ENCODE results near the gene TMEM14C. TPM values are rescaled to one million over a fixed set of nuclear protein-coding genes. Genes with fewer than 3 reads are reported as not detected.
A peak's percentile ranks its signal among the peaks of the same experiment; 100 is the strongest.
"Not testable (repeated sequence)": the region's sequence is repeated elsewhere in the genome, so short reads cannot be mapped to it uniquely, and the experiment has no call there.

Gene TMEM14C
- total RNA-seq, 1 donor from 2014 or later = 198 TPM

DNA sequence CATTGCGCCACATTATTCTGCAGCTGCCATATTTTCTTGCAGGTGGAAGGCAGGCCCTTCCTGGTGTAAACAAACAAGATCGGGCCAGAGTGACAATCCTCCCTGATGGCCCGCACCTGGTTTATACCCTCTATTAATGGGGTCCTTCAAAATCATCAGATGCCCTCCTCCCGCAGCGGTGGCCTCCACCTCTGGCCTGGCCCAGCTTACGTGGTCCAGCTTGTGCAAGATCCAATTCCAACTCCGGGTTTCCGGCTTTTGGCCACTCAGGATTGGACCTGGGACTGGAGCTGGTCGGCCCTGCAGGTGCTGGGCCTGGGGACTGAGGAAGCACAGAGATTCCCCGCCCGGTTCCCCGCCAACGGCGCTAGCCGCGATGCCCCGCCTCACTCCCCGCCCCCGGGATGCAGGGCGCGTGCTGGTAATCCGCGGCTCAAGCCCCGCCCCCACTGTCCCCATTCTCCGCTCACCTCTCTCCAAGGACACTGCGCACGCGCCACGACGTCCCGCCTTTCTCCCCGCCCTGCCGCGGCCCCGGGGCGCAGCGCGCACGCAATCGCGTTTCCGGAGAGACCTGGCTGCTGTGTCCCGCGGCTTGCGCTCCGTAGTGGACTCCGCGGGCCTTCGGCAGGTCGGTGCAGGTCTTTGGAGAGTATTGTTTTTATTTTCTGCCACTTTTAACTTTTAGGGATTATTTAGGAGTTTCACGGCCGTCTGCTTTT is 24.5 kb downstream of the TMEM14C start, which contains the start of gene TMEM14B:
TSS of gene TMEM14B (plus strand) at position 555 of the 722 bp plus-strand sequence. CDS start 1,441 bp downstream, outside the sequence.
- TF ChIP-seq, protein P1, sequence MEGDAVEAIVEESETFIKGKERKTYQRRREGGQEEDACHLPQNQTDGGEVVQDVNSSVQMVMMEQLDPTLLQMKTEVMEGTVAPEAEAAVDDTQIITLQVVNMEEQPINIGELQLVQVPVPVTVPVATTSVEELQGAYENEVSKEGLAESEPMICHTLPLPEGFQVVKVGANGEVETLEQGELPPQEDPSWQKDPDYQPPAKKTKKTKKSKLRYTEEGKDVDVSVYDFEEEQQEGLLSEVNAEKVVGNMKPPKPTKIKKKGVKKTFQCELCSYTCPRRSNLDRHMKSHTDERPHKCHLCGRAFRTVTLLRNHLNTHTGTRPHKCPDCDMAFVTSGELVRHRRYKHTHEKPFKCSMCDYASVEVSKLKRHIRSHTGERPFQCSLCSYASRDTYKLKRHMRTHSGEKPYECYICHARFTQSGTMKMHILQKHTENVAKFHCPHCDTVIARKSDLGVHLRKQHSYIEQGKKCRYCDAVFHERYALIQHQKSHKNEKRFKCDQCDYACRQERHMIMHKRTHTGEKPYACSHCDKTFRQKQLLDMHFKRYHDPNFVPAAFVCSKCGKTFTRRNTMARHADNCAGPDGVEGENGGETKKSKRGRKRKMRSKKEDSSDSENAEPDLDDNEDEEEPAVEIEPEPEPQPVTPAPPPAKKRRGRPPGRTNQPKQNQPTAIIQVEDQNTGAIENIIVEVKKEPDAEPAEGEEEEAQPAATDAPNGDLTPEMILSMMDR (conservative IDR thresholded peaks at IDR 0.05; ENCODE audit: low read depth, low read length) = no peak
- peak within 1 kb of the TSS; percentile 78 for H3K4me3 ChIP-seq (ENCODE audit: low read depth, low read length)
- DNase-seq (ENCODE audit: low read depth) = peak; percentile 62

DNA sequence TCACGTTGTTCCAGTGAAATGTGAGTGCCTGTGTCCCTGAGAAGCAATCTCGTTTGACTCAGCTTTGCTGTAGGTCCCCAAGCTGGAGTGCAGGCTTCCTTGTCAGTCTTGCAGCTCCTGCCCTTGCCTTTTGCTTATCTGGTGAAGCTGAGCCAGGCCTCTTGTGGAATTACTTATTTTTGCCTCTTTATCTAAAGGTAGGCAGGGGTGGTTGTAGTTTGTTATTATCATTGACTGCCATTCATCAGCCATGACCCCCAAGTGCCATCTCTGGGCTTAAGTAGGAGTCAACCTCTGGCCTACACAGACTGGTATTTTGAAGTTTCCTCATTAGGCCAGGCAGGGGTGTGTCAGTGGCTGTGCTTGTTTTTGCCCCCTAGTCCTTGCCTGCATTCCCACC is 26.9 kb downstream of the TMEM14C start:
- no peak overlapping the region for H3K4me3 ChIP-seq (ENCODE audit: low read depth, low read length)
- no peak for DNase-seq (ENCODE audit: low read depth)
- TF ChIP-seq, protein P1 (conservative IDR thresholded peaks at IDR 0.05; ENCODE audit: low read depth, low read length) = no peak

DNA sequence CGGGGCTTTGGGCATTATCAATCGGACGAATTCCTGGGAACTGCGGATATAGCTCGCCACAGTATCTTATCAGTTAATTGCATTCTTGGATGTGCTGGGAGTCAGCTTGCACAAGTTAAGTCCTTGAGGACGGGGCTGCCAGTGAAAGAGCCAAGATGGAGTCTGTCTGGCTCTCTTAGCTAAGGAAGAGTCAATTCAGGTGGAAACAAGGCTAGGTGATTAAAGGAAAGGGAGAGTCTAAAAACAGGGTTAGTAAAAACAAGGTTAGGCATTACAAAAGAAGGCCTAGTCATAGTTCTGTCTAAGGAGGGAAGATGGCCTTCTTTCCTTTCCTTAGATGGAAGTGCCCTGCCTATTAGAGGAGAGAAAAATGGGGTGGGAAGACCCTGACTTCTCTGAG is 27.7 kb downstream of the TMEM14C start:
- DNase-seq (ENCODE audit: low read depth); H3K4me3 ChIP-seq (ENCODE audit: low read depth, low read length): not testable (repeated sequence)

DNA sequence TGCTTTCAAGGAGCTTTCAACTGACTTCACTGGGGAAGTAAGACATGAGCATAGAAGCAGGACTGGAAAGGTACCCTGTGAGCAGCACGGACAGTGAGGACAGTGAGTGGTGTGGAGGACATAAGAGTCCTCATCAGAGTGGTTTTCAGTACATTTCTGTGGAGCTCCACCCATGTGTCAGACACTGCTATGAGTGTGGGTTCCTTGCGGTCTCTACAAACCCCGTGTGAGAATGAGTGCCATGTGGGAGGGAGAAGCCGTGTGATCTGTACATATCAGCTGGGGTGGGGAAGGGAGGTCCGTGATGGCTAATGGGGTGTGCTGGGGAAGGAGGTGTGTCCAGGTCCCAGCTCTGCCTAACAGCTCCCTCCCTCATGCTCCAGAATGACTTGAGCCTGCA is 28.9 kb downstream of the TMEM14C start:
- not testable (repeated sequence) for H3K4me3 ChIP-seq (ENCODE audit: low read depth, low read length); DNase-seq (ENCODE audit: low read depth)

DNA sequence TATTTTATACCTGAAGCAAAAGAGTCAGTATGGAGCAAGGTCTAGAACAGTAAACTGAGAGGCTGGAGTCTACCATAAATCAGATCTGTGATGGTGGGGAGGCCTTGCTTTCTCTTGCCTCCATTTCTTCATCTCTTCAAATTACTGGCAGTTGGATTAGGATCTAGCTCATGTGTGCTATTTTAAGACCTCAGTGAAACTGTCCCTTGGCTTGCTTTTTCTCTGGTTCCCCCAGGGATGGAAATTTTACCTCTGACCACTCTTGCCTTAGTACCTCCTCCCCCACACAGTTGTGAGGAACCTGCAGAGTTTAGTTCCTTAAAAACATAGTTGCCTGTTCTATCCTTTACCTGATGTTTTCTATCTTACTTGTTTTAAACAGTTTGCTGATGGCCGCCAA is 33.2 kb downstream of the TMEM14C start:
- no peak for DNase-seq (ENCODE audit: low read depth)
- no peak overlapping the region for H3K4me3 ChIP-seq (ENCODE audit: low read depth, low read length)
- TF ChIP-seq, protein P1 (conservative IDR thresholded peaks at IDR 0.05; ENCODE audit: low read depth, low read length) = no peak

DNA sequence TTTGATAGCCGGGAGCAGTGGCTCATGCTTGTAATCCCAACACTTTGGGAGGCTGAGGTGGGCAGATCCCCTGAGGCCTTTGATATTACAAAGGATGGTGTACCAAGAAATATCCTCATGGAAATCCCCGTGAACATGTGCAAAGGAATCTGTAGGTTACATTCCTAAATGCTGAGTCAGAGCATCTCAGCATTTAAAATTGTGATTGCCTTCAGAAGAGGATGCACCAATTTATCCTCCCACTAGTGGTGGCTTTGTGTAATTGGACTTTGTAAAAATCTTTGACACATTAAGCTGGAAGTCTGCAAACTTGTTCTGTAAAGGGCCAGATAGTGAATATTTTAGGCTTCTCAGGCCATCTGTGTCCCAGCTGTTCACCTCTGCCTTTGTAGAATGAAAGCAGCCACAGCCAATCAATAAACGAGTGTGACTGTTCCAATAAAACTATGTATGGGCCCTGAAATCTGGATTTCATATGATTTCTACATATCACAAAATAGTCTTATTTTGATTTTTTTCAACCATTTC is 36.5 kb downstream of the TMEM14C start:
- TF ChIP-seq, protein P1 (conservative IDR thresholded peaks at IDR 0.05; ENCODE audit: low read depth, low read length) = peak; percentile 63
- peak; percentile 93 for DNase-seq (ENCODE audit: low read depth)
- no peak overlapping the region for H3K4me3 ChIP-seq (ENCODE audit: low read depth, low read length)

DNA sequence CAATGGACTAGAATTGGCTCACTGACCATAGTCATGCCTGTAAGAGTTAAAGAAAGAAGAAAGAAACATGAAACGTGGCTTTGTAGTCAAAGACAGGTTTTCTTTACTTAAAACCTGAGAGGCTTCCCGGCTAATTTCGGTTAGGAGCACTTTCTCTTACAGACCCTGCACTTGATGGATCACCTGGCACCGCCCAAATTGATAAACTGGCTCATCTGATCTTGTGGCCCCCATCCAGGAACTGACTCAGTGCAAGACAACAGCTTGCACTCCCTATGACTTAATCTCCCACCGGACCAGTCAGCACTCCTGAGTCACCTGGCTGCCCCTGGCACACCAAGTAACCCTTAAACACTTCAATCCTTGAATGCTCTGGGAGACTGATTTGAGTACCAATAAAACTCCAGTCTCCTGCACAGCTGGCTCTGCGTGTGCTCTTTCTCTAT is 37.0 kb downstream of the TMEM14C start:
- TF ChIP-seq, protein P1 (conservative IDR thresholded peaks at IDR 0.05; ENCODE audit: low read depth, low read length) = no peak
- H3K4me3 ChIP-seq (ENCODE audit: low read depth, low read length) = no peak overlapping the region
- peak; percentile 92 for DNase-seq (ENCODE audit: low read depth)

DNA sequence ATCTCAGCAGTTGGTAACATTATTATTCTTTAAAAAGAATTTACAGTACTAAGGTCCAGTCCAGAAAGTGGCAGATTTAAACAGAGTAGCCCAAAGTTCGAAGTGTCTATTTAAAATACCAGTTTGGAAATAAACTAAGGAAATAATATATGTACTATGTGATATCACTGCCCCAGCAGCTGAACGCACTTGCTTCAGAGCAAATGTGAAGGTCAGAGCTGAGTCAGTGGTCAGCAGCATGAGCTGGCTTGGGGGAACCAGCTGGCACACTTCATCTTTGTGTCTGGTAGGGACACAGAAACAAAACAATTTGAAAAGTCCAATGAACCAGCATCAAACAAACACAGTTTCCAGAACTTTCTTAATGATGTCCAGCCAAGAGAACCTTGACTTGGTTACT is 40.1 kb downstream of the TMEM14C start:
- no peak overlapping the region for H3K4me3 ChIP-seq (ENCODE audit: low read depth, low read length)
- DNase-seq (ENCODE audit: low read depth) = no peak
- TF ChIP-seq, protein P1 (conservative IDR thresholded peaks at IDR 0.05; ENCODE audit: low read depth, low read length) = no peak
